ENCODE measurements around the gene PSMG3. TPM values are rescaled to one million over a fixed set of nuclear protein-coding genes. Genes with fewer than 3 reads are reported as not detected.
A peak's percentile ranks its signal among the peaks of the same experiment; 100 is the strongest.

The PSMG3 gene
- total RNA-seq, 1 donor from 2014 or later: 29.5 TPM

GRCh38 chr7:1596181-1597043 lies 26.6 kb upstream of the PSMG3 start:
- ChIA-PET POLR2A (no interaction called here), CTCF (no interaction called here)
- Mint-ChIP-seq H3K4me3 (no peak overlapping the region), H3K9me3 (no peaks in the 10 kb centered on the region), H3K27ac (no peak overlapping the region), H3K4me1 (peaks cover 18% of the 10 kb centered on the region), H3K36me3 (ENCODE audit: low read depth) (no peaks in the 10 kb centered on the region), H3K27me3 (peaks cover 18% of the 10 kb centered on the region)
- DNase-seq: no peak
- no peak for ATAC-seq (ENCODE audit: low read depth)
- no peak for TF ChIP-seq CTCF (IDR thresholded peaks at IDR 0.05)
- intact Hi-C loops (cut with micrococcal nuclease): no loop called here

- peaks cover 25% of the 10 kb centered on the region for H3K4me1 Mint-ChIP-seq
- DNase-seq: no peak
- intact Hi-C loops (cut with micrococcal nuclease): no loop called here
- TF ChIP-seq CTCF (IDR thresholded peaks at IDR 0.05): no peak
- no peak overlapping the region for H3K4me3 Mint-ChIP-seq
- peaks cover 24% of the 10 kb centered on the region for H3K27me3 Mint-ChIP-seq
- no peak for ATAC-seq (ENCODE audit: low read depth)
- no peaks in the 10 kb centered on the region for H3K36me3 Mint-ChIP-seq (ENCODE audit: low read depth)
- ChIA-PET CTCF (no interaction called here), POLR2A (interaction anchor here (0.6 kb wide), 1 partner anchor 825 kb away, joined by 5 read pairs; no protein-coding TSS in a partner anchor)
- no peak overlapping the region for H3K27ac Mint-ChIP-seq
- H3K9me3 Mint-ChIP-seq: no peaks in the 10 kb centered on the region
These were observed 25.8 kb upstream of the PSMG3 start for GRCh38 chr7:1595636-1596035.

GRCh38 chr7:1595027-1595426 lies 25.2 kb upstream of the PSMG3 start:
- Mint-ChIP-seq H3K4me1 (peaks cover 29% of the 10 kb centered on the region), H3K27me3 (peaks cover 28% of the 10 kb centered on the region), H3K36me3 (ENCODE audit: low read depth) (no peaks in the 10 kb centered on the region), H3K4me3 (no peak overlapping the region), H3K27ac (no peak overlapping the region), H3K9me3 (no peaks in the 10 kb centered on the region)
- CTCF ChIA-PET: no interaction called here
- no peak for TF ChIP-seq CTCF (IDR thresholded peaks at IDR 0.05)
- ATAC-seq (ENCODE audit: low read depth) (no peak), DNase-seq (no peak)
- POLR2A ChIA-PET: interaction anchor here (0.6 kb wide), 1 partner anchor 826 kb away, joined by 5 read pairs; no protein-coding TSS in a partner anchor
- intact Hi-C loops (cut with micrococcal nuclease): no loop called here

- Mint-ChIP-seq H3K36me3 (ENCODE audit: low read depth) (no peaks in the 10 kb centered on the region), H3K9me3 (no peaks in the 10 kb centered on the region), H3K27me3 (peaks cover 28% of the 10 kb centered on the region), H3K4me1 (peaks cover 29% of the 10 kb centered on the region), H3K27ac (no peak overlapping the region), H3K4me3 (no peak overlapping the region)
- no peak for TF ChIP-seq CTCF (IDR thresholded peaks at IDR 0.05)
- POLR2A ChIA-PET: no interaction called here
- intact Hi-C loops (cut with micrococcal nuclease): no loop called here
- DNase-seq (no peak), ATAC-seq (ENCODE audit: low read depth) (no peak)
- CTCF ChIA-PET: no interaction called here
These were observed 24.1 kb upstream of the PSMG3 start for GRCh38 chr7:1593904-1594421.

- Mint-ChIP-seq H3K27ac (no peak overlapping the region), H3K4me1 (peaks cover 29% of the 10 kb centered on the region), H3K4me3 (no peak overlapping the region), H3K36me3 (ENCODE audit: low read depth) (no peaks in the 10 kb centered on the region), H3K9me3 (no peaks in the 10 kb centered on the region), H3K27me3 (peaks cover 28% of the 10 kb centered on the region)
- POLR2A ChIA-PET: interaction anchor here (0.7 to 1.0 kb wide), 2 partner anchors 9 to 36 kb away, joined by 3 to 10 read pairs; no protein-coding TSS in a partner anchor
- CTCF ChIA-PET: no interaction called here
- intact Hi-C loops (cut with micrococcal nuclease): no loop called here
- ATAC-seq (ENCODE audit: low read depth): peak; percentile 23
- peak; percentile 25 for DNase-seq
- TF ChIP-seq CTCF (IDR thresholded peaks at IDR 0.05): no peak
These were observed 23.4 kb upstream of the PSMG3 start for GRCh38 chr7:1593091-1593866.

Measured in activated B cell treated with CpG ODN at 0.5 μM for 24 hours (primary cell).